Choroid plexus epithelial cell (primary cell): Measurements from ENCODE around the gene ENAH.

Experiments
- DNase-seq: peaks from one replicate; pipeline ENCODE4 v3.0.0-alpha.2; 2010; ENCODE audit warnings: low read depth
- H3K4me3 ChIP-seq: 2 replicates; pipeline ENCODE4 v1.5.1; 2011; ENCODE audit warnings: low read depth, mild to moderate bottlenecking, control low read depth, low read length, moderate library complexity
- TF ChIP-seq, protein P1 (sequence below): conservative IDR thresholded peaks from 2 replicates; pipeline ENCODE4 v1.5.1; 2011; ENCODE audit warnings: low read depth, mild to moderate bottlenecking, control low read depth, inconsistent platforms, low read length, moderate library complexity

ENAH gene

GRCh38 chr1:225449261-225449660, 203.7 kb downstream of the ENAH start:
- DNase-seq: no peak
- TF ChIP-seq, protein P1, sequence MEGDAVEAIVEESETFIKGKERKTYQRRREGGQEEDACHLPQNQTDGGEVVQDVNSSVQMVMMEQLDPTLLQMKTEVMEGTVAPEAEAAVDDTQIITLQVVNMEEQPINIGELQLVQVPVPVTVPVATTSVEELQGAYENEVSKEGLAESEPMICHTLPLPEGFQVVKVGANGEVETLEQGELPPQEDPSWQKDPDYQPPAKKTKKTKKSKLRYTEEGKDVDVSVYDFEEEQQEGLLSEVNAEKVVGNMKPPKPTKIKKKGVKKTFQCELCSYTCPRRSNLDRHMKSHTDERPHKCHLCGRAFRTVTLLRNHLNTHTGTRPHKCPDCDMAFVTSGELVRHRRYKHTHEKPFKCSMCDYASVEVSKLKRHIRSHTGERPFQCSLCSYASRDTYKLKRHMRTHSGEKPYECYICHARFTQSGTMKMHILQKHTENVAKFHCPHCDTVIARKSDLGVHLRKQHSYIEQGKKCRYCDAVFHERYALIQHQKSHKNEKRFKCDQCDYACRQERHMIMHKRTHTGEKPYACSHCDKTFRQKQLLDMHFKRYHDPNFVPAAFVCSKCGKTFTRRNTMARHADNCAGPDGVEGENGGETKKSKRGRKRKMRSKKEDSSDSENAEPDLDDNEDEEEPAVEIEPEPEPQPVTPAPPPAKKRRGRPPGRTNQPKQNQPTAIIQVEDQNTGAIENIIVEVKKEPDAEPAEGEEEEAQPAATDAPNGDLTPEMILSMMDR: no peak
- no peak overlapping the region for H3K4me3 ChIP-seq

- no peak overlapping the region for H3K4me3 ChIP-seq
- TF ChIP-seq, protein P1: no peak
- no peak for DNase-seq
Measured at GRCh38 chr1:225448146-225448805, 204.6 kb downstream of the ENAH start.

- peak; percentile 47 for DNase-seq
- TF ChIP-seq, protein P1: no peak
- H3K4me3 ChIP-seq: no peak overlapping the region
Measured at GRCh38 chr1:225447650-225448089, 205.3 kb downstream of the ENAH start.

- DNase-seq: no peak
- TF ChIP-seq, protein P1: no peak
- no peak overlapping the region for H3K4me3 ChIP-seq
Measured at GRCh38 chr1:225446981-225447615, 205.8 kb downstream of the ENAH start.

DNA sequence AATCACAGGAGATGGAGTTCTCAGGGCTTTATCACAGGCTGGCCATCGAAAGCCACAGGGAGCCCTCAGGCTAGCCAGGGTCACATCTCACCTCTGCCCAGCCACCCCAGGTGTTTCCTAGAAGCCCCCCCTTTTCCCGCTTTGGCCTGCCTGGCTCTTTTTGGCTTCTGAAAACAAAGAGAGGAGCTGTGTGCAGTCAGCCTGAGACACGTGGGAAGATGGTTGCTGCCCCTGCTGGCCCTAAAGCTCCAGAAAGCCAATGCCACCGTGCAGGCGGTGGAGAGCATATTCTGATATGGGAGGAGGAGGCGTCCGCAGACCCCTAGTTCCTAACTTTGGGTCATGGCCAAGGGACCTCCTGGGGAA, 206.3 kb downstream of the ENAH start:
- TF ChIP-seq, protein P1: no peak
- H3K4me3 ChIP-seq: no peak overlapping the region
- DNase-seq: no peak

GRCh38 chr1:225445639-225446594, 207.0 kb downstream of the ENAH start:
- no peak overlapping the region for H3K4me3 ChIP-seq
- DNase-seq: peak; percentile 39
- TF ChIP-seq, protein P1: no peak
